CD4-positive, alpha-beta T cell treated with Interleukin-15 for 4 hours (primary cell): ENCODE results near the gene MARF1.
"Not testable (repeated sequence)": the region's sequence is repeated elsewhere in the genome, so short reads cannot be mapped to it uniquely, and the experiment has no call there.

Source experiments
- DNase-seq: peaks from one replicate; pipeline ENCODE4 v3.0.0-alpha.2; 2020; ENCODE audit warnings: low spot score

Gene MARF1

GRCh38 chr16:15643048-15643945 lies at the start of gene MARF1:
Gene MARF1 (minus strand): TSS chr16:15643154. CDS start chr16:15639233, 3,921 bp downstream.
- DNase-seq = peak; percentile 99

- not testable (repeated sequence) for DNase-seq
These were observed 49.6 kb upstream of the MARF1 start for GRCh38 chr16:15692508-15692907.

- DNase-seq = no peak
These were observed 48.1 kb upstream of the MARF1 start for GRCh38 chr16:15691046-15691445.

GRCh38 chr16:15690296-15690695 lies 47.3 kb upstream of the MARF1 start:
- no peak for DNase-seq

- no peak for DNase-seq
These were observed 46.3 kb upstream of the MARF1 start for GRCh38 chr16:15689290-15689689.

- no peak for DNase-seq
These were observed 43.3 kb upstream of the MARF1 start for GRCh38 chr16:15686287-15686686.

GRCh38 chr16:15682105-15682570 lies 39.2 kb upstream of the MARF1 start:
- peak; percentile 48 for DNase-seq

GRCh38 chr16:15677447-15677846 lies 34.5 kb upstream of the MARF1 start:
- DNase-seq = no peak

GRCh38 chr16:15676506-15676905 lies 33.6 kb upstream of the MARF1 start:
- DNase-seq = no peak

- DNase-seq = no peak
These were observed 31.6 kb upstream of the MARF1 start for GRCh38 chr16:15674571-15674970.

- DNase-seq = peak; percentile 81
These were observed 29.7 kb upstream of the MARF1 start for GRCh38 chr16:15672514-15673167.

GRCh38 chr16:15672127-15672513 lies 29.2 kb upstream of the MARF1 start:
- DNase-seq = not testable (repeated sequence)

- DNase-seq = no peak
These were observed 28.7 kb upstream of the MARF1 start for GRCh38 chr16:15671530-15672117.

GRCh38 chr16:15667091-15667742 lies 24.3 kb upstream of the MARF1 start:
- DNase-seq = no peak

- DNase-seq = no peak
These were observed 22.2 kb upstream of the MARF1 start for GRCh38 chr16:15665107-15665506.

GRCh38 chr16:15660203-15660601 lies 17.2 kb upstream of the MARF1 start:
- no peak for DNase-seq

GRCh38 chr16:15658556-15658955 lies 15.6 kb upstream of the MARF1 start:
- DNase-seq = no peak

- DNase-seq = no peak
These were observed 15.2 kb upstream of the MARF1 start for GRCh38 chr16:15658149-15658548.

- DNase-seq = not testable (repeated sequence)
These were observed 12.6 kb upstream of the MARF1 start for GRCh38 chr16:15655561-15655960.

- DNase-seq = no peak
These were observed 11.6 kb upstream of the MARF1 start for GRCh38 chr16:15654591-15654990.

- DNase-seq = no peak
These were observed 10.3 kb upstream of the MARF1 start for GRCh38 chr16:15653227-15653626.

- no peak for DNase-seq
These were observed 9.5 kb upstream of the MARF1 start for GRCh38 chr16:15652293-15653001.
